Colonic mucosa (tissue), 4 donors: ENCODE measurements around the gene CHMP4A. TPM values are rescaled to one million over a fixed set of nuclear protein-coding genes. Genes with fewer than 3 reads are reported as not detected.

ENCODE experiments used
- DNase-seq: peaks from one replicate; pipeline ENCODE4 v3.0.0-alpha.2; 2020
- H3K27ac ChIP-seq: fragments of 200-600 bp; one replicate; pipeline ENCODE4 v1.8.0; 2021
- H3K27me3 ChIP-seq: fragments of 200-600 bp; one replicate; pipeline ENCODE4 v1.8.0; 2021
- H3K36me3 ChIP-seq: fragments of 200-600 bp; one replicate; pipeline ENCODE4 v1.8.0; 2021
- H3K4me1 ChIP-seq: fragments of 200-600 bp; one replicate; pipeline ENCODE4 v1.8.0; 2021; ENCODE audit warnings: mild to moderate bottlenecking
- H3K4me3 ChIP-seq: fragments of 200-600 bp; one replicate; pipeline ENCODE4 v1.8.0; 2021
- H3K9ac ChIP-seq, 2 donors: one replicate each; pipeline ENCODE4 v1.7.0; 2013; ENCODE audit warnings: control low read depth in 2 of 2, low read depth in 2 of 2, low read length in 2 of 2
- H3K9me3 ChIP-seq: fragments of 200-600 bp; one replicate; pipeline ENCODE4 v1.8.0; 2021
- intact Hi-C: fragments of 100-400 bp; cut with DNase I; formaldehyde crosslinking; loops from one replicate; pipeline ENCODE4 v1.14.1; 2022
- total RNA-seq, 2 donors: library from RNA; stranded (reverse); fragmentation: NEBNext Ultra II Directional in 1 of 2; extraction: Animal tissue kit (Norgen Biotek cat#: 25700) in 1 of 2; gene quantifications; one replicate each; pipeline ENCODE4 v1.2.1, GENCODE V29; 2021
- TF ChIP-seq, protein P1 (sequence below): fragments of 200-600 bp; IDR thresholded peaks from one replicate; pipeline ENCODE4 v1.8.0; 2022; ENCODE audit warnings: antibody characterized with exemption, mild to moderate bottlenecking
- donor health status: healthy.
- donor health status: DM: no; HTN: no; CAD: no.
- donor health status: DM: no; HTN: no; CAD: no.

Gene CHMP4A
- total RNA-seq, 2 donors from 2014 or later, result 47.8 to 48.0 TPM

DNA sequence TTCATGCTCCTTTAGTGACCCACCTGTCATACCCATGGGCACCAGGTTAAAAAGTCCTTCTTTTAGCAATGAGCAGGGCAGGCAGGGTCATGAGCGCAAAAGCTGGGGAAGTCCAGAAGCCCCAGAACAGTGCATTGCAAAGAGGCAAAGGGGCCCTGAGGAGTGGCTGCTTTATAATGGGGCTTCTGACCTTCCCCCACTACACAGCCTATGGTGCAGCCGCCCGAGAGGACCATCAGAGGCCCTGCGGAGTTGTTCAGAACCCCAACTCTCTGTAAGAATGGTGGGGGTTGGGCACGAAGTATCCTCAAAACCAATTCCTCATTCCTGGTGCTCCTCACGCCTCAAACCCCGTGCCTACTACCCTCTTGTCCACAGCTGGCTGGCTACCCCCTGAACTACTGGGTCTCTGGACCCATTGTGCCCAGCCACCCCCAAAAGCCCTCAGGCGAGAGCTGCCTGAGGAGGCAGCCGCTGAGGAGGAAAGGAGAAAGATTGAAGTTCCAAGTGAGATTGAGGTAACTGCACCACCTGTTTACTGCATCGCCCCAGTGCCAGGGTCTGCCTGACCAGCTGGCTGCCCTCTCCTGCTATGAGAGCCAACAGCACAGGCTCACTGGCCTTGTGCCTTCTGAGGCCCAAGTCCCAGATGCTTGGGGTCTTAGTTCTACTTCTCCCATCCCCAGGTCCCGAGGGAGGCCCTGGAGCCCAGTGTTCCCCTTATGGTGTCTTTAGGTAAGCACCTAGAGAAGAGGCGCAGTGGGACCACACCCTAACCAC is 34.7 kb downstream of the CHMP4A start:
- H3K27me3 ChIP-seq, result no peaks in the 10 kb centered on the region
- TF ChIP-seq, protein P1, sequence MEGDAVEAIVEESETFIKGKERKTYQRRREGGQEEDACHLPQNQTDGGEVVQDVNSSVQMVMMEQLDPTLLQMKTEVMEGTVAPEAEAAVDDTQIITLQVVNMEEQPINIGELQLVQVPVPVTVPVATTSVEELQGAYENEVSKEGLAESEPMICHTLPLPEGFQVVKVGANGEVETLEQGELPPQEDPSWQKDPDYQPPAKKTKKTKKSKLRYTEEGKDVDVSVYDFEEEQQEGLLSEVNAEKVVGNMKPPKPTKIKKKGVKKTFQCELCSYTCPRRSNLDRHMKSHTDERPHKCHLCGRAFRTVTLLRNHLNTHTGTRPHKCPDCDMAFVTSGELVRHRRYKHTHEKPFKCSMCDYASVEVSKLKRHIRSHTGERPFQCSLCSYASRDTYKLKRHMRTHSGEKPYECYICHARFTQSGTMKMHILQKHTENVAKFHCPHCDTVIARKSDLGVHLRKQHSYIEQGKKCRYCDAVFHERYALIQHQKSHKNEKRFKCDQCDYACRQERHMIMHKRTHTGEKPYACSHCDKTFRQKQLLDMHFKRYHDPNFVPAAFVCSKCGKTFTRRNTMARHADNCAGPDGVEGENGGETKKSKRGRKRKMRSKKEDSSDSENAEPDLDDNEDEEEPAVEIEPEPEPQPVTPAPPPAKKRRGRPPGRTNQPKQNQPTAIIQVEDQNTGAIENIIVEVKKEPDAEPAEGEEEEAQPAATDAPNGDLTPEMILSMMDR, result no peak
- H3K36me3 ChIP-seq, result no peaks in the 10 kb centered on the region
- no peaks in the 10 kb centered on the region for H3K9me3 ChIP-seq
- H3K4me3 ChIP-seq, result no peak overlapping the region
- H3K27ac ChIP-seq, result no peak overlapping the region
- intact Hi-C loops, result no loop called here
- H3K9ac ChIP-seq, result no peak overlapping the region
- no peaks in the 10 kb centered on the region for H3K4me1 ChIP-seq
- DNase-seq, result no peak

DNA sequence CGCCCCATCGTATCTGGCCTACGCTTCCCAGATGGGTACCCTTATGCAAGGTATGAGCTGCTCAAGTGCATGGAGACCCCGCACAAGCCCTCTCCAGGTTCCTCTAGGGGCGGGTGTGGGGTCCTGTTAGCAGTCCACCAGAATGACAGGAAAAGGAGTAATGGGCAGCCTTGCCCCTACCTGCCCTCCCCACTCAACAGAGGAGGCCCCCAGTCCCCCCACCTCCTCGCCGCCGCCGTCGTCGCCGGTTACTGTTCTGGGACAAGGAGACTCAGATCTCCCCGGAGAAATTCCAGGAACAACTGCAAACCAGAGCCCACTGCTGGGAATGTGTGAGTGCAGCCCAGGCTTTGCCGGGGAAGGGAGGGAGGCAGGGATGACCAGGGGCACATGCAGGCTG is 35.4 kb downstream of the CHMP4A start:
- intact Hi-C loops, result no loop called here
- no peaks in the 10 kb centered on the region for H3K4me1 ChIP-seq
- H3K9me3 ChIP-seq, result no peaks in the 10 kb centered on the region
- H3K4me3 ChIP-seq, result no peak overlapping the region
- H3K27ac ChIP-seq, result no peak overlapping the region
- no peak overlapping the region for H3K9ac ChIP-seq
- no peaks in the 10 kb centered on the region for H3K27me3 ChIP-seq
- DNase-seq, result no peak
- TF ChIP-seq, protein P1, result no peak
- H3K36me3 ChIP-seq, result no peaks in the 10 kb centered on the region

DNA sequence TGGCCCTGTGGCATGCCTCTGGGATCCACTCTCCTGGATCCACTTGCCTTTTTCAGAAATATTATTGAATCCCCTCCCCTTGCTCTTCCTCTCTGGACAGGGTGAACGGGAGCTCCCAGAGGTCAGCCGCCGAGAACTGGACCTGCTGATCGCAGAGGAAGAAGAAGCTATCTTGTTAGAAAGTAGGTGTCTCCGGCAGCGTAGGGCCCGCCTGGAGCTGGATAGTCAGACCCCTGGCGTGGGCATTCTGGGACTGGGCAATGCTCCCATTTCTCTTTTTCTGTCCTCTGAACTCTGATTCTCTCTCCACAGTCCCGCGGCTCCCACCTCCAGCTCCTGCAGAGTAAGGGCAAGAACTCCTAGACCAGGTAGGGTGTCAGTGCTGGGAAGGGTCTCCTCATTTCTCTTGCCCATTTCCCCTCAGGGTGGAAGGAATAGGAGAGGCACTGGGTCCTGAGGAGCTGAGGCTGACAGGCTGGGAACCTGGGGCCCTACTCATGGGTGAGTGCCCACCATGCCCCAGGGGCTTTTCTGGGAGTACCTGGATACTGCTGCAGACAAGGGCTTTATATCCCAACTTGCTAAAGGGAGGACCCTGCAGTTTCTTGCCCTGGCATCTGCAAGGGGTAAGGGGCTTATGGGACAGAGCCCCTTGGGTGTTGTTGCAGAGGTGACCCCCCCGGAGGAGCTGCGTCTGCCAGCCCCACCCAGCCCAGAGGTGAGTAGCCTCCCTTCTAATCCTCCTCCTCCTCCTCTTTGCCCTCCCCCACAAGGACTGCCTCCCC is 36.1 kb downstream of the CHMP4A start:
- TF ChIP-seq, protein P1, result no peak
- no peaks in the 10 kb centered on the region for H3K36me3 ChIP-seq

DNA sequence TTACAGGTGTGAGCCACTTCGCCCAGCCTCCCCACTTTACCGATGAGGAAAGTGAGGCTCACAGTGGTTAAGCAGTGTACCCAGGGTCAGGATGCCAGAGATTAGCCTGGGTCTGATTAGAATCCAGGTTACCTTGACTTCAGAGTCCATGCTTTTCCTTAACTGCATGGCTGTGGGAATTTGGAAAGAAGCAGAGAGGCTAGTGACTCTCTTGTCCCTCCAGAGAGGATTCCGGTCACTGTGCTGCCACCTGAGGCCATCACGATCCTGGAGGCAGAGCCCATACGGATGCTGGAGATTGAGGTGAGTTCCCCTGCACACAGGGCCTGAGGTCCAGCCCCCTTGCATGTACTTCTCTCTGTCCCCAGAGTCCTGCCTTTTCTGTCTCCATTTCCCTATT is 36.7 kb downstream of the CHMP4A start:
- no peaks in the 10 kb centered on the region for H3K36me3 ChIP-seq
- no peak overlapping the region for H3K9ac ChIP-seq
- H3K9me3 ChIP-seq, result no peaks in the 10 kb centered on the region
- TF ChIP-seq, protein P1, result no peak
- no peak overlapping the region for H3K27ac ChIP-seq
- DNase-seq, result no peak
- no peaks in the 10 kb centered on the region for H3K4me1 ChIP-seq
- intact Hi-C loops, result no loop called here
- H3K4me3 ChIP-seq, result no peak overlapping the region
- no peaks in the 10 kb centered on the region for H3K27me3 ChIP-seq

More for the DNA sequence above, 36.1 kb downstream of the CHMP4A start:
- H3K27ac ChIP-seq, result no peak overlapping the region
- intact Hi-C loops, result no loop called here
- no peaks in the 10 kb centered on the region for H3K4me1 ChIP-seq
- H3K27me3 ChIP-seq, result no peaks in the 10 kb centered on the region
- DNase-seq, result no peak
- H3K4me3 ChIP-seq, result no peak overlapping the region
- no peak overlapping the region for H3K9ac ChIP-seq
- H3K9me3 ChIP-seq, result no peaks in the 10 kb centered on the region

- Histone ChIP-seq H3K27ac (no peak overlapping the region), H3K27me3 (no peaks in the 10 kb centered on the region), H3K9me3 (no peaks in the 10 kb centered on the region), H3K9ac (no peak overlapping the region), H3K4me1 (no peaks in the 10 kb centered on the region), H3K36me3 (peaks cover 6% of the 10 kb centered on the region), H3K4me3 (no peak overlapping the region)
- intact Hi-C loops, result no loop called here
- DNase-seq, result no peak
- TF ChIP-seq, protein P1, result no peak
Observed at GRCh38 chr14:24172871-24173281, 40.4 kb downstream of the CHMP4A start.
